Skin epidermis (tissue), 12 donors: ENCODE results near the gene MFSD6.

Experiments
- H3K27ac ChIP-seq, 21 experiments: fragments of 200-600 bp; sonication (generic) in 11 of 21; one replicate each; pipeline ENCODE4 v1.5.0; 2020; ENCODE audit warnings: mild to moderate bottlenecking in 3 of 21, inconsistent platforms in 2 of 21, moderate library complexity in 2 of 21
- H3K4me3 ChIP-seq, 7 experiments: fragments of 200-600 bp; sonication (generic) in 2 of 7; one replicate each; pipeline ENCODE4 v1.5.0; 2020; ENCODE audit warnings: inconsistent platforms in 2 of 7, mild to moderate bottlenecking in 2 of 7, moderate library complexity in 1 of 7

Gene MFSD6

DNA sequence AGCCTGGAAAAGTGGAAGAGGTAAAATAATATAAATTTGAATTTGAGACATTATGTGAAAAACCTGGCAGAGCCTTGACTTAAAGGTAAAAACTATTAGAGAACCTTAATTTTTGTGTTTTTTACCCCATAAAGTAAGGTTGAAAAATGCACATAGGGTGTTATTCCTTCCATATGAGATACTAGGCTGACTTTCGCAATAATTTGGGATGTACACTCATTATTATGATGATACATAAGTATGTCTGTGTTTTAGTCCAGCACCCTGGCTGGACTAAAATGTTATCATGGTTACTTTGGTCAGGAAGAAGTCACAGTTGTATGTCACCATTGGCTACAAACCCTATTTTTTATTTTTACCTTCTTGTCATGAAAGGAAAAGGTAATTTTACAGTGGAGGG, 106.5 kb downstream of the MFSD6 start:
- no peak overlapping the region for H3K27ac ChIP-seq
- no peak overlapping the region for H3K4me3 ChIP-seq

DNA sequence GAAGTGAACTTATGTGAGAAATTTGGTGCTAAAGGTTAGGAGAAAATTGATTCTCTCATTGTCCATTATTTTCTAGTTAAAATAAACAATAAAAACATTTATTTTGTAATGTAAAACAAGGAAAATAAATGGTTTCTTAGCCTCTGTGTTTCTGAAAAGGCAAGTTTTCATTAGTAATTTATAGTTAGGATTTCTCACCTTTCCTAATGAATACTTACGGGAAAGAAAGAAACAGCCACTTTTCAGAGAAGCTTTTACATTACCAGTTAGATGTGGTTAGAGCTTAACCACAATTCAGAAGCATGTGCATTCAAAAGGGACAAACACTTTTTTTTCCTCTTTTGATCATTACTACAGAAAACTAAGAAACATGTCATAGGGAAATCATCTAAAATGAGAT, 107.5 kb downstream of the MFSD6 start:
- Histone ChIP-seq H3K4me3 (no peak overlapping the region), H3K27ac (no peak overlapping the region)

DNA sequence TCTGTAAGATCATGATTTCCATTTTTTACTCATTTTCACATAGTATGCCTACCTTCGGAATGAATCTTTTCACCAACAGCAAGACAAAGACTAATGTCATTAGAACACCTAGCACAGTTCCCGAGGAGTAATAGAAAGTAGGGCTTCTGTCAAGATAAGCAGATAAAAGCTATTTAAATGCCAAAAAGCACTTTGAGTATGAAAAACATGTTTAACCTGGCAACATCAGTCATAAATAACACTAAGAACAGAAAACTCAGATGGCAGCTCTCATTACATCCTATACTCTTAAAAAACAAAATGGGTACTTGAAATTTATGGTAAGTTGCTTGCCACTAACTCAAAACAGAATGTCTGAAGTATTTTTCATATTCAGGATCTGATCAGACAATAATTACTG, 109.3 kb downstream of the MFSD6 start:
- no peak overlapping the region for H3K27ac ChIP-seq
- H3K4me3 ChIP-seq, result no peak overlapping the region

DNA sequence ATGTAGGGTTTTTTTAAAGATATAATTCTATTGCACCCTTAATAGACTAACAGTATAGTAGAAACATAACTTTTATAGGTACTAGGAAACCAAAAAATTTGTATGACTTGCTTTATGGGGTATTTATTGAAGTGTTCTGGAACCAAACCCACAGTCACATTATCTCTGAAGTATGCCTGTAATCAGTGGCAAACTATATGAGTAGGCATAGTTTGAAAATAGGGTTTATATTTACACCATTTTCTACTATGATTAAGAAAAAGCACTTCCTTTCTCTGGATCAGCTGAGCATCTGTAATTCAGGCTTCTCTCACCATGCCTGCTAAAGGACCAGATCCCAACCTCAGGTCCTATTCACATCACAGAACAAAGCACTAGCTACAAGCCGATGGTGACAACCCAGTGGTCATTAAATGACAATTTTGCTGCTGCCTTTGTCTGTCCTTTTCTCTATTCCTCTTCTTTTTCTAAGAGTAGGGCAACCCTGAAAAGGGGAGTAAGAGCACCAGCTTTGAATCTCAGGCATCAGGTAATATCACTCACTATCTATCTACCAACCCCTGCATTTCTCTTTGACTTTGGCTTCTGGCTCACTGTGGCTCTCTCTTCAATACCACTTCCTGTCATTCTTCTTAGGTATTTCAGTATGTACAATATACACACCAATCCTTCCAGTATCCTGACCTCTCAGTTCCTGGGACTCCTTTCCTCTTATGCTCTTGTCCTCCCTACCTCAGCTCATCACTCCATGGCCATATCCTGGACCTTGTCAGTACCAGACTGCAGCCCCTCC, 112.0 kb downstream of the MFSD6 start:
- no peak overlapping the region for H3K27ac ChIP-seq
- no peak overlapping the region for H3K4me3 ChIP-seq

DNA sequence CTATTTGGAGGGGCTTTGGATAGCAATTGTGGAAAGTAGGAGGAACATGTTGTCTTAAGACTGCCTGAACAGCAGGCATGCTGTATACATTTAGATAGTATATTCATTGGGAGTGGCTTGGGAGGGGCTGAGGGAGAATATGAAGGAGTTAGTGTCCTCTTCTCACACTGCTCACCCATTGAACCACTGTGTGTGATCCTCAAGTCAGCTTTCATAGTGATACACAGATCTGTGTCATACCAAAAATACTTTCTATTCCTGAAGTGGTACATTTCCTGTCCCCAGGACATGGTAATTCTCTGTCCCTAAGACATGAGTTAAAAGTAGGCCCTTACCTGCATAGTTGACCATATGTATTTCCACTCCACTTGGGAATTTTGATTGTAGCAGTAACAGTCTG, 116.8 kb downstream of the MFSD6 start:
- no peak overlapping the region for H3K4me3 ChIP-seq

DNA sequence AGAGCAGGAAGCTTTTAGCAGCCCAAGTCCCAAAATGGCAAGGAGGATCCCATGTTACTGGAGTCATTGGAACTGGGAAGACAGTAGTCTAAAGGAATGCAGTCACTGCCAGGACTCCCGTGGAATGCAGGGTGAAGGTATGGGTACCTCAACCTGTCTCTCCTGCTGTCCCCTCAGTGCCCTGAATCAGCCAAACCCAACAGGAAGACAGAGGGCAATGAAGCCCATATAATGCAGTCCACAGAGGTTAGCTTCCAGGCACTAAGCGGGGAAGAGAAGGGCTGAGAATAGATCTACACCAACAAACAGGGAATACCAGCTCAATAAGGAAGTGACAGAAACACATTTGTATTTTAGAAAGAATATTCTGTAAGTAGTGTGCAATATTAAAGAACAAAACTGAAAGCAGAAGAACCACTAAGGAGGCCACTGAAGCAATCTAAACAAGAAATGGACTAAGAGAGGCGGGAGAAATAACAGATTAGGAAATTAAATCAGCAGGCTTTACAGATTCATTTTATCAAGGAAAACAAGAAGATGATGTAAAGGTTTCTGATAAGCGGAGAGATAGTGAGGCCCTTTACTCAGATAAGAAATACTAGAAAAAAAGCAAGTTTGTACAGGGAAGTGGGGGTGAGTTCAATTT, 118.1 kb downstream of the MFSD6 start:
- H3K4me3 ChIP-seq, result no peak overlapping the region
- H3K27ac ChIP-seq, result peak overlapping the region in 1 of 21 experiments; percentile 20

More for the DNA sequence above, 116.8 kb downstream of the MFSD6 start:
- no peak overlapping the region for H3K27ac ChIP-seq

DNA sequence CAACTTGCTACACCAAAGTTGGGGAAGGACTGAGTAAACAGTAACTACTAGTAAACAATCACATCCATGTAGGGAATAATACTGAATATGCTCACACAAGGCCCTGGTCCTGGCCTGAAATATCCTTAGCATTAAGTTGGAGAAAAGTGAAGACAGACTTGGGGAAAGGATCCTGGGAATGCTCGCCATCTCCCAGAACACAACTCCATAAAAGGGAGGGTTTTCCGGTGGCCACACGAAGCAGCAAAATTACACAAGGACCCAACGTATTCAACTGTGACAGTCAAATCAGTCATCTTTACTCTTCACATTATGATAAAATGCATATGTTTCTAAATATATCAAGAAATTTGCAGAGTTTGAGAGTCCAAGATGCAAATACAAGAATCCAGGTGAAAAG, 119.1 kb downstream of the MFSD6 start:
- H3K27ac ChIP-seq, result no peak overlapping the region
- H3K4me3 ChIP-seq, result no peak overlapping the region

DNA sequence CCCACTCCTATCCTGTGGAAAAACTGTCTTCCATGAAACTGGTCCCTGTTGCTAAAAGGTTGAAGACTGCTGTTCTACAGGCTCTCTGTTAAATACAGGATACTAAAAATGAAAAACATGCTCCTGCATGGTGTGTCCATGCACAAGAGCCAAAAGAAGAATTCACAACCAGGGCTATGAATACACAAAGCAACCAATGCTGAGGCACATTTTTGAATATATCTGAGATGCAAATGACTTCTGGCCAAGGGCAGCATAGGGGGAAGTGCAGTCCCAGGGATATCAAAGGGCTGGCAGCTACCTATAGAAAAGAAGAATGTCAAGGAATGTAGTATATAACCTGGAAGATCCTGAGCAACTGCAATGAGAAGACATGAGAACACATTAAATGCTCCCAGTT, 119.8 kb downstream of the MFSD6 start:
- H3K4me3 ChIP-seq, result no peak overlapping the region
- H3K27ac ChIP-seq, result no peak overlapping the region

DNA sequence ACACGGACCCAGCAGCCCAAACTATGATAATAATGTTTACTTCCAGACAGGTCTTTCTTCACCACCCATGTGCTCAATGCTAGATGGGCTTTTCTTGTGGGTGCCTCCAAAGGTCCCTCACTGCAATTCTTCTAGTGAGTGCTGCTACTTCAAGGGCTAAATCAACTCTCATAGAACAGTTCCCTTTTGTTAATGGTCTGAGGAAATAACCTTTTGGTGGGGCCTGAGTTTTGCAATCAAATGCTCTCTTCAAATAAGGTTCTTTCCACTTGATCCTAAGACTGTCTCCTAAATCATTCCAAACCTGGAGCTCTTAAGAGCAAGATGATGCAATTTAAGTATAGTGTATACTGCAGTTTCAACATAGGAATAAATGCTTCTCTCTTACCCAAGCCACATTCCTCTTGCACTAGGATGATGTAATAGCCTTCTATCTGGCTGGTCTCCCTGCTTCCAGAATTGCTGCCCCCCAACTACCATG, 120.4 kb downstream of the MFSD6 start:
- H3K27ac ChIP-seq, result no peak overlapping the region

DNA sequence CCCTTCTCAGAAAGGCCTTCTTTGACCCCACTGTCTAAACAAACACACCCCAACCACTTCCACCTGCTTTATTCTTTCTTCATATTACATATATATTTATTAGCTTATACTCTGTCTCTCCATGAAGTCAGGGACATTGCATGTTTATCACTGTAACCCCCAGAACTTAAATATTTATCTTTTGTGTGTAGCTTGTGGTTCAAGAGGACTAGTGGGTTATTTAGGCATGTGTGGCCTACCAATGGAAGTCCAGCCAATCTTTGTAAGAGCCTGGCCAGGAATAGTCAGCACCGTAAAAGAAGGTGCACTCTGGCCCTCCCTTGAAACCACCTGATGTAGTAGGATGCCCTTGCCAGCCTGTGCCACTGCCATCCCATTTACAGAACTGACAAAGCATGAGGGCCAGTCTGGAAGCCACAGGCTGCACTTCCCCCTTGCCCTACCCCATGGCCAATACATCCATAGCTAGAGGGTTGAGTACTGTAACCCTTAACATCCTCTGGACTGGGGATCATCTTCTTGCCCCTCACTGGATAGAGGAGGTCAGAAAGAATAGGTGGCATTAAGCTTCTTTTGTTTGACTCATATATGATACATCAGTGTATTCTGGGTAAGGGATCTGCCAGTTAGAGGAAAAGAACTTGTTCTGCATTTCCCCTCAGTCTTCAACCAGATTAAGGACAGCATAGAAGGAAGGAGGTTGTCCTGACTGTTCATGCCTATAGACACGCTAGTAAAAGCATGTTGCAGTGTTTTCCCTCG, 121.5 kb downstream of the MFSD6 start:
- Histone ChIP-seq H3K27ac (peak overlapping the region in 3 of 21 experiments; percentile 20 to 24 (median 21)), H3K4me3 (no peak overlapping the region)

More for the DNA sequence above, 120.4 kb downstream of the MFSD6 start:
- H3K4me3 ChIP-seq, result no peak overlapping the region

DNA sequence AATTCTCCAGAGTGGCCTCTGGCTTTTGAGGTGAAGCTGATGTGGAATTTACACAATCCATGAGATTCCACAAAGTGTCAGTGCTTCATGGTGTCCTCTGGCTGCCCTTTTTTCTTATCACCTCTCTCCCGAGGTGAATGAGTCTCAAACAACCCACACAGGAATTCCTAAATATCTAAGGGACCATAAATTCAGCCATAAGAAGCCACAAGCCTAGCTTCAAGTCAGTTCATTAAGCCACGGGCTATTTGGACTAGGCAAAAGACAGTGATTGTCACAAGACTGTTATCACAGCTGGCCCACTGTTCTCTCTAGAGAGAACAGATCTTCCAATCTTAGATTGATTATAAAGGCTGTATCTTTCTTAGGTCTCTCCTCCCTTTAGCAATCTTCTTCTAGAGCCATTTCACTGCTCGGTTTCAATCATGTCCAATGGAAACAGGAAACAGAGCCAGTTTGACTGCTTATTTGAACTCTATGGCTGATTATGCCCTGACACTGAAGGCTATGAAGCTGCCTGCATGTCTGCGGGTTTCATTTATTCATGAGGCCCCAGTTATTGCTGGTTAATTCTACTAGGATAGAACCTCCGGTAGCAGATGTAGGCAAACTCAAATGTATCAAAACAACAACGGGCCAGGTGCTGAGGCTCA, 122.2 kb downstream of the MFSD6 start:
- Histone ChIP-seq H3K27ac (peak overlapping the region in 11 of 21 experiments; percentile 1 to 58 (median 24)), H3K4me3 (no peak overlapping the region)

DNA sequence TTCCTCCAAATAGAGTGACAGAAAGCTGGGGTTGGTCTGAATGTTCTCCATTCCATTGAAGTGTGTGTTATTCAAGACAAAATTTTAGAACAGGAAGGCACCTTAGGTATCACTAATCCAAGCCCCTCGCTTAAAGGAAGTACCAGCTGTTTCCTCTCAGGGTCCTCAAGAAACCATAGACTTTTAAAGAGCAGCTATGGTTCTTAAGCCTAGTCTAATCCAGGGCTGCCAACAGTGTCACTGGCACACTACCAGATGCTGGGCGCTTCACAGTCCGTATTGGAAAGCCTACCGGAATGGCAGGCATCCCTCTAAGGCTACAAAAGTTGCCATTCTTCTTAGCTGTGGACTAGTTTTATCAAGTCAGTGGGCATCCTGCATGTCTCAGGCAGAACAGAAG, 124.4 kb downstream of the MFSD6 start:
- Histone ChIP-seq H3K4me3 (no peak overlapping the region), H3K27ac (peak overlapping the region in 2 of 21 experiments; percentile 3 to 7)

DNA sequence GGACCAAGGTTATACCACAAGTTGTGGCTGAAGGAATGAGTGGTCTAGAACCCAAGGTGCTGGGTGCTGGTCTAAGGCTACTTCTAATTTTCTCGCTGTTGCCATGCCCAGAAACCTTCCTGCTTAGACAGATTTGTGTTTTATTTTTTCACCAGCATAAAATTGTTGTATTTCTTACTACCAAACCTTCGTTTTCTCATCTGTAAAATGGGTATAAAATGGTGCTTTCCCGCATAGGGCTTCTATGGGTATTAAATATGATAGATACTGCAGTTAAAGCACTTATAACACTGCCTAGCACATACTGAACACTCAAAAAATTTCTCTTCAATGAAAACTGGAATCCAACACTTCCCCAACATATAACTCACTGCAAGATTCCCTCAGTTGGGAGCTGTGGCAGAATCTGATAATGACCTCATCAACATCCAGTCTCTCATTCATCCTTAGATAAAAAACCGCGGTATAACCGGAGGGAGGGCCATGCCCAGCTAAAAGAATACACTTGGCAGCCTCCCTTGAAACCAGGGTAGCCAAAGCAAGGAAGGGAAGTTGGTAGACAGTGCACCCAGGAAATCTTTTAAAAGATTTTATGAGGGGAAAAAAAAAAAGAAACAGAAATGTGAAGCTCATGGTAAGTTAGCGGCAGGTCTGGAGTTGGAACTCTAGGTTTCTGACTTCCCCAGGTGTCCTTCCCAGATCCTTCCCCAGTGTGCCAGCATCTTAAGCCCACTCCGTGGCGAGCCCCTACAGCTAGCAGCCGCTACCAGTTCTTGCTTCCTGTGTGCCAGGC, 125.2 kb downstream of the MFSD6 start:
- peak overlapping the region; percentile 81 to 99 (median 95) for H3K27ac ChIP-seq

DNA sequence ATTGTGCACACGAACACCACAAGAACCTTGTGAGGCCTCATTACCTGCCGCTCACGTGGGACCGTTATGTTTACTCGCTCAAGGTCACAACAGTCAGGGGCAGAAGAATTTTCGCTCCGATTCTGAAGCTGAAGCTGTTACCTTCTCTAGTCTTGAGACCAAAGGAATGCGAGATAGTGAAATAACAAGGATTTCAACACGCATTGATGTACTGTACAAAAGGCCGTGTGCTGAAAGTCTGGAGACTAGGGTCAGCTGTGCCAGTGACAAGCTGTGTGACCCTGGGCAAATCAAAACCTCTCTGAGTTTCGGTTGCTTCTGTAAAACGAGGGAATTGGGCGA, 125.8 kb downstream of the MFSD6 start:
- peak overlapping the region; percentile 81 to 99 (median 95) for H3K27ac ChIP-seq

More for the DNA sequence above, 125.2 kb downstream of the MFSD6 start:
- peak overlapping the region; percentile 49 to 82 (median 78) for H3K4me3 ChIP-seq

DNA sequence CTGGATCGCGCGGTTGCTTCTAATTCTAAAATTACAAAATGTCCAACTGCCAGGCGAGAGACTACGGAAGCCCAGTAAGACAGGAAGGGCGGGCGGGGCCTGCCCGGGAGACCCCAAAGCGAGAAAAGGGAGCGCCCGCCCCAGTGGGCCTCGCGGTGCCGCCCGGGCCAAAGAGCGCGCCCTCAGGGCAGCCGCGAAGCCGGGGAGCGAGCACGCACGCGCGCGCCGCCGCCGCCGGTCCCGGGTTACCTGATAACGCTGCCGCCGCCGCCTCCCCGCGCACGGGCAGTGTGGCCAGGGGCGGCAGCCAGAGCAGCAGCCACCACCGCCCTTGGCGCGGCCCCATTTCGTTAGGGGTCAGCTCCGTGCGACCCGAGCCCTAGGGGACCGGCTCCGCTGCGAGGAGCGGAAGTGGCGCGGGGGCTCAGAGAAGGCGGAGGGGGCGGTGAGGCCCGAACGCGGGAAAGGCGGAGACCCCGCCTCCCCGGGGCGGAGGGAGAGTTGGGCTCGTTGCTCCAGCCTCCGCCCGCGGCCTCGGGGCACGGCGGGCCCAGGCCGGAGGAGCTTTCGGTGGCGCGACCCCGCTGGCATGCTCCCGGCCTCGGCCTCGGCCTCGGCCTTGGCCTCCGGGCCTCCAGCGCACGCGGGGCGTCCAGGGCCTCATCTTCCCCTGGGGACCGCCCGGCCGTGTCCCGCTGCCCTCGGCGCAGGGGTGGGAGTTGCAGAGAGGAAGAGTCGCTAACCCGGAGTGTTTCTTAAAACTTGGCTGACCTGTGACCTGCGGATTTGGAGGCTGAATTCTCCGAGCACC, 126.4 kb downstream of the MFSD6 start, which contains the start of gene NEMP2:
TSS of gene NEMP2 (minus strand) at position 413 of the 811 bp plus-strand sequence. CDS start at position 346, 67 bp downstream.
- peak within 1 kb of the TSS; percentile 81 to 99 (median 95) for H3K27ac ChIP-seq
- H3K4me3 ChIP-seq, result peak within 1 kb of the TSS; percentile 49 to 82 (median 78)

More for the DNA sequence above, 125.8 kb downstream of the MFSD6 start:
- peak overlapping the region; percentile 49 to 82 (median 78) for H3K4me3 ChIP-seq

DNA sequence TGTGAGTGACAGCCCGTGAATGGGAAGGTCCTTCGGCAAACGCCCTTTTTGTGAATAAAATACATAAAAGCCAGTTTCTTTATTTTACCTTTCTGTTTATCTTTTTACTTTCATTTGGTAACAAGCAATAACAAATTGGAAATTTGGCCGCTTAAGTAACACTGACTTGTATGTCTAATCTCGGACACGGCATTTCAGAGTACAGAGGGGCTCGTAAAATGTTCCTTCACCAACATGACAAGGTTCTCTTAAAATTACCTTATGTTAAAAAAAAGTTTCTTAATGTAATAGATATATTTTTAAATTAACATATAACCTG, 126.9 kb downstream of the MFSD6 start:
- Histone ChIP-seq H3K27ac (peak overlapping the region; percentile 81 to 99 (median 95)), H3K4me3 (peak overlapping the region; percentile 49 to 82 (median 78))

DNA sequence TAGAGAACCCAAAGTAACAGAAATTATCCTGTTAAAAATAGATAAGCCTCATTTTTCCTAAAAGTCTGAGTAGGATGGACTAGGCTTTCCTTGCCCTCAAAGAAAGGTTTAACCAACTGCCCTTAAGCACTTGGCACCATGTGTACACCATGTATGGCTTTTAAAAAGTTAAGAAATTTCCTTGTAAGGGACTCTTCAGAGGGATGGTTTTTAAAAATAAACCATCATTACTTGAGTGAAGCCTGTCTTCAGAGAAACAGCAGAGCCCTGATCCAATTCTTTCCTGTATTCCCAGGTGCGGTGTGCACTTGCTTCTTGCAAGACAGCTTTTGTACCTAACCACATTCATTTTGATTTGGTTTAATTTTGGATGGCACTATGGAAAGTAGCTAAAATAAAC, 127.4 kb downstream of the MFSD6 start:
- Histone ChIP-seq H3K27ac (peak overlapping the region in 15 of 21 experiments; percentile 86 to 99 (median 95)), H3K4me3 (peak overlapping the region in 6 of 7 experiments; percentile 72 to 82 (median 78))

DNA sequence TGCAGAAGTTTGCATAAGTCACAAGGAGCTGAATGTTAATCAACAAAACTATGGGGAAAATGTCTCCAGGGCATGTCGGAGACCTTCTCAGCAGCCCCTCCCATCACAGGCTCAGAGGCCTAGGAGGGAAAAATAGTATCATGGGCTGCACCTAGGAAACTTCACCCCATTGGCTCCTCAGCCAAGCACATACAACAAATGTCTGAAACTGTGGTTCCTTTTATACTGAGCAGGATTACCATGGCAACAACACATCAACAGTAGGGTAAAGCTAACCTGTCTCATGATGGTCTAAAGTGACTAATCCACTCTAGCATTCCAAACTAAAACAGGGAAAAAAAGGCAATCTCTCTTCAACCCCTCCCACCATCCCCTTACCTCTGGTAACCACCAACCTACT, 129.6 kb downstream of the MFSD6 start:
- H3K27ac ChIP-seq, result no peak overlapping the region
- H3K4me3 ChIP-seq, result no peak overlapping the region
